ENCODE data around the gene CDX1.

Gene CDX1

DNA sequence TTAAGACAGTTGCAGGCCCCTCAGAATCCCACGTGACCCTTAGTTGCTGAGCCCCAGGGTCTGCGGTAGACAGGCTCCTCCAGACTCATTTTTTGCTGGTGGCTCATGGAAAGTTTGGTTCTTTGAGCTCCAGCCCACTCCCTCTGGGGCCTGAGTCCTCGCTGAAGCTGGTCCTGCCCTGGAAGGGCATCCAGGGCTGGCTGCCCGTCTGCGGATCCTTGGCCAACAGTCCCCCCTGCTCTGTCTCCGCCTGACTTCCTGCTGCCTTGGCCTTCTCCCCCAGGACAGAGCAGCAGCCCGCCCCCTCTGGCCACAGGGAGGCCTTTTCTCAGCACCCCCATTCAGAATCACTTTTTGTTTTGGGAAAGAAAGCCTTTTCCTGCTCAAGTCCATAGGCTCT is 47.7 kb downstream of the CDX1 start:
- no peak overlapping the region for H3K27ac ChIP-seq (ENCODE audit: insufficient read depth, low read length, poor library complexity, severe bottlenecking)
- H3K36me3 ChIP-seq (ENCODE audit: control insufficient read depth, insufficient read depth, low read length), result no peaks in the 10 kb centered on the region
- no peak for DNase-seq
- no peaks in the 10 kb centered on the region for H3K9me3 ChIP-seq (ENCODE audit: control insufficient read depth, low read length)
- H3K4me1 ChIP-seq (ENCODE audit: control insufficient read depth, insufficient read depth, low read length, poor library complexity, severe bottlenecking), result peaks cover 1% of the 10 kb centered on the region
- H3K4me3 ChIP-seq (ENCODE audit: insufficient read depth, low read depth, low read length, poor library complexity, severe bottlenecking), result no peak overlapping the region
- no peaks in the 10 kb centered on the region for H3K27me3 ChIP-seq (replicated peaks; ENCODE audit: control insufficient read depth, insufficient read depth, low read length, poor library complexity, severe bottlenecking)

DNA sequence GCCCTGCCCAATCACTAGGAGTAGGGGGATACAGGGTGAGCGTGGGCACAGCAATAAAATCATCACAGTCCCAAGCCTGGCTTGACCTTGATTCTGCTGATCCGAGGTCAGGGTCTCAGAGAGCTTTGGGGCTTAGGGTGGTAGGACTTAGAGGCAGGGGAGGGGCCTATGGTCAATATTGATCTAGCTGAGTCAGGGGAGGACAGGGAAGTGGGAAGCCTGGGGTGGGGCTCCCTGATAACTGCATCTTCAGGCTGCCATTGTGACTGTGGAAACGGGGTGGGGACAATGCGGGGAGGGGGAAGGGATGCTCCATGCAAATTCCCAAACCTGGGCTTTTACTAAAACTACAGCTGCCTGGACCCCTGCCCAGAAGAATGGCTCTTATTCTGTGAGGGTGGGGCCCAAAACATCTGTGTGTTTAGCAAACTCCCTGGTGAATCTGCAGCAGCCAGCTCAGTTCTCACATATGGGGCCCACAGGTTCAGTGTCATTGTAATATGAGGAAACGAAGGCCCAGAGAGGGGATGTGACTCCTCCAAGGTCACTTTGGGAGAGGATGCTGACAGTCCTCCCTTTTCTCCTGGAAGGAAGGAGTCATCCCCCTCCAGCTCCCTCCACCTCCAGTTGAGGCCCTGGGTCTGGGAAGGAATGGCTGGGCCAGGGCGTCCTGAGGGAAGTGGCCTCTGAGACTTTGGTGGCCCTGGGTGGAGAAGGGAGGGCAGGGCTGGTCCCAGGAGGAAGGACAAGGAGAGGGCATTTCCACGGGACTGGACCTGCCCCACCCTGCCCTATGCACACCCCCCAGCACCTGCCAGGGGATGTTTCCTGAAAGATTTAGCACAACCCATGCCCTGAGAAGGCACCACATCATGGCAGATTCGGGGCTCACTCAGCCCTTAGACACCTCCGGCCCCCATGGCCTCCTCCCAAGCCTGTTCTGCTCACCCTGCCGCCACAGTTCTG is 49.7 kb downstream of the CDX1 start:
- H3K36me3 ChIP-seq (ENCODE audit: control insufficient read depth, insufficient read depth, low read length), result no peaks in the 10 kb centered on the region
- no peaks in the 10 kb centered on the region for H3K4me1 ChIP-seq (ENCODE audit: control insufficient read depth, insufficient read depth, low read length, poor library complexity, severe bottlenecking)
- no peaks in the 10 kb centered on the region for H3K27me3 ChIP-seq (replicated peaks; ENCODE audit: control insufficient read depth, insufficient read depth, low read length, poor library complexity, severe bottlenecking)
- no peak for DNase-seq
- H3K9me3 ChIP-seq (ENCODE audit: control insufficient read depth, low read length), result no peaks in the 10 kb centered on the region
- no peak overlapping the region for H3K4me3 ChIP-seq (ENCODE audit: insufficient read depth, low read depth, low read length, poor library complexity, severe bottlenecking)
- H3K27ac ChIP-seq (ENCODE audit: insufficient read depth, low read length, poor library complexity, severe bottlenecking), result no peak overlapping the region

DNA sequence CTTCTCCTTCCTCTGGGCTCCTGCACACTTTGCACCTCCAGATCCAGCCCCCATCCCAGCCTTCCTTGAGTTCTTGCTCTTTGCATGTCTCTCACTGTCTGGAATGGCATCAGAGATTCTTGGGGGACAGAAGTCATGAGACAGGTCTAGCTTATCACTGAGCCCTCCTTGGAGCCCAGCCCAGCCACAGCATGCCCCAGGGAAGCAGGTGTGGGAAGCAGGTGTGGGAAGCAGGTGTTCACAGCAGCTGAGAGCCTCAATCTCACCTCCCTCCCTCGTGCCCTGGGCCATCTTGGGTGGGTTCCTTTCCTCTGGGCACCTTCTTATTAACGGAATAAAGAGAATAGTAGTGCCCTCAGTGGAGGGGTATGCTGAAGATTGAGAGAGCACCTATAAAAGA is 50.5 kb downstream of the CDX1 start:
- Histone ChIP-seq H3K9me3 (ENCODE audit: control insufficient read depth, low read length) (no peaks in the 10 kb centered on the region), H3K27me3 (replicated peaks; ENCODE audit: control insufficient read depth, insufficient read depth, low read length, poor library complexity, severe bottlenecking) (no peaks in the 10 kb centered on the region), H3K4me3 (ENCODE audit: insufficient read depth, low read depth, low read length, poor library complexity, severe bottlenecking) (no peak overlapping the region), H3K36me3 (ENCODE audit: control insufficient read depth, insufficient read depth, low read length) (no peaks in the 10 kb centered on the region), H3K27ac (ENCODE audit: insufficient read depth, low read length, poor library complexity, severe bottlenecking) (no peak overlapping the region), H3K4me1 (ENCODE audit: control insufficient read depth, insufficient read depth, low read length, poor library complexity, severe bottlenecking) (no peaks in the 10 kb centered on the region)
- DNase-seq, result no peak

DNA sequence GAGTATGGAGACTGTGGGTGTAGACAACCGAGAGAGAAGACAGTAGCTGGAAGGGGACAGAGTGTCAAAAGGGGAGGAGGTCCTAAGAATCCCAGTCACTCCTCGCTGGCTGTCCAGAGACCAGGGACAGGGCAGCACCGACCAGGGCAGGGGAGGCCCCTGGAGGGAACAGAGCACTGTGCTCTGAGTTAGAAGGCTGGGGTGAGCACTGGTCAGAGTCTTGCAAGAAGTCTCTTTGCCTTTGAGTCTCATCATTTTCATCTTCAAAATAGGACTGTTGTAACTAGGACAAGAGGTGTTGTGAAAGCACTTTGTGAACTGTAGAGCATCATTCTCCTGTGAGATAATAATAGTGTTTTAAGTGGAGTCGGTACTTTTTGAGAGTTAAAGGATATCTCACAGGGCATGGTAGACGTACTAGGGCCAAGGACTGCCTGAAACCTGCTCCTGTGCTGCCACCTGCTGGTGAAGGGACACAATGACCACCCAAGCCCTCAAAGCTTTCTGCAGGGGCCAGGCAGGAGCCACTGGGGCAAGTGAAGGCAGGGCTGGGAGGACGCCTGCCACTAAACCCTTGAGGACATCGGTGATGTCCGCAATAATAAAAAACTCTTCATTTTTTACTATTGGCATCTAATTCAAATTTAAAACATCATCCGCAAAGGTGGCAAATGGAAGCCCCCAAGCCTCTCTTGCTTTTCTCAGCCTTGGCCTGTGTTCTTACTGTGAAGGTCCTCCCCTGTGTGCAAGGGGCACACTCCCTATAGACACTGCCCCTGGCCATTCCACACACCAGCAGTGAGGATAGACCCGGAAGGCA is 51.5 kb downstream of the CDX1 start:
- no peak overlapping the region for H3K4me3 ChIP-seq (ENCODE audit: insufficient read depth, low read depth, low read length, poor library complexity, severe bottlenecking)
- DNase-seq, result peak; percentile 35 to 63 (median 56)
- no peaks in the 10 kb centered on the region for H3K36me3 ChIP-seq (ENCODE audit: control insufficient read depth, insufficient read depth, low read length)
- H3K27ac ChIP-seq (ENCODE audit: insufficient read depth, low read length, poor library complexity, severe bottlenecking), result no peak overlapping the region
- H3K9me3 ChIP-seq (ENCODE audit: control insufficient read depth, low read length), result no peaks in the 10 kb centered on the region
- no peaks in the 10 kb centered on the region for H3K4me1 ChIP-seq (ENCODE audit: control insufficient read depth, insufficient read depth, low read length, poor library complexity, severe bottlenecking)
- H3K27me3 ChIP-seq (replicated peaks; ENCODE audit: control insufficient read depth, insufficient read depth, low read length, poor library complexity, severe bottlenecking), result no peaks in the 10 kb centered on the region

DNA sequence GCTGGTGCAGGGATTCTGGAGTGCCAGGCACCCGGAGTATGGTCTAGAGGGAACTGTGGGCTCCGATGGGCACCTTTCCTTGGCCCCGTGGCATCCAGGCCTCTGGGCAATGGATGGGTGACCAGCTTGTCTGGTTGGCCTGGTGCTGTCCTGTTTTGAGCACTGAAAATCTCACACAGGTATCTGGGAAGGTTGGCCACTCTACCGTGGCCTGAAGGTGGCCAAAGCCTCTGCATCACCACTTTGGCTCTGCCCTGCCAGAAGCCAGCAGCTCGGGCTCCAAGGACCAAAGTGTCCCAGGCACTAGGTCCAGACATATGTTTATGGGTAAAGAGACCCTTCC is 52.1 kb downstream of the CDX1 start:
- Histone ChIP-seq H3K4me1 (ENCODE audit: control insufficient read depth, insufficient read depth, low read length, poor library complexity, severe bottlenecking) (no peaks in the 10 kb centered on the region), H3K4me3 (ENCODE audit: insufficient read depth, low read depth, low read length, poor library complexity, severe bottlenecking) (no peak overlapping the region), H3K27me3 (replicated peaks; ENCODE audit: control insufficient read depth, insufficient read depth, low read length, poor library complexity, severe bottlenecking) (no peaks in the 10 kb centered on the region), H3K36me3 (ENCODE audit: control insufficient read depth, insufficient read depth, low read length) (no peaks in the 10 kb centered on the region), H3K27ac (ENCODE audit: insufficient read depth, low read length, poor library complexity, severe bottlenecking) (no peak overlapping the region), H3K9me3 (ENCODE audit: control insufficient read depth, low read length) (no peaks in the 10 kb centered on the region)
- DNase-seq, result no peak

DNA sequence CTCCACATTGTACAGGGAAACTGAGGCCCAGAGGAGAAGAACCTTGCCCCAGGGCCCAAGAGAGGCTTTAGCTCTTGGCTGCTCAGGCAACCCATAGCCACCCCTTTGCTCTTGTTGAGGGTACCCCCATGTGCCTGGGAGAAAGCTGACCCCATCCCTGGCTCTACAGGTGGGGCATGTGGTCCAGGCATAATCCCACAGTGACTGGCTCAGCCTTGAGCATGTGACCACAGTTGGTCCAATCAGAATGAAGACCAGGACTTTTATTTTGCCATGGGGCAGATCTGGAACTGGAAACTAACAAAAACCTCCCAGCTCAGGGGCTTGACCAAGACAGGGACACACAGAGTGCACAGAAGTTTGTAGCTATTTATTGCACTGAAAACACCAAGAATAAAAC is 52.6 kb downstream of the CDX1 start:
- H3K4me3 ChIP-seq (ENCODE audit: insufficient read depth, low read depth, low read length, poor library complexity, severe bottlenecking), result no peak overlapping the region
- H3K27ac ChIP-seq (ENCODE audit: insufficient read depth, low read length, poor library complexity, severe bottlenecking), result no peak overlapping the region
- no peaks in the 10 kb centered on the region for H3K27me3 ChIP-seq (replicated peaks; ENCODE audit: control insufficient read depth, insufficient read depth, low read length, poor library complexity, severe bottlenecking)
- no peaks in the 10 kb centered on the region for H3K9me3 ChIP-seq (ENCODE audit: control insufficient read depth, low read length)
- no peaks in the 10 kb centered on the region for H3K36me3 ChIP-seq (ENCODE audit: control insufficient read depth, insufficient read depth, low read length)
- no peaks in the 10 kb centered on the region for H3K4me1 ChIP-seq (ENCODE audit: control insufficient read depth, insufficient read depth, low read length, poor library complexity, severe bottlenecking)
- DNase-seq, result no peak

DNA sequence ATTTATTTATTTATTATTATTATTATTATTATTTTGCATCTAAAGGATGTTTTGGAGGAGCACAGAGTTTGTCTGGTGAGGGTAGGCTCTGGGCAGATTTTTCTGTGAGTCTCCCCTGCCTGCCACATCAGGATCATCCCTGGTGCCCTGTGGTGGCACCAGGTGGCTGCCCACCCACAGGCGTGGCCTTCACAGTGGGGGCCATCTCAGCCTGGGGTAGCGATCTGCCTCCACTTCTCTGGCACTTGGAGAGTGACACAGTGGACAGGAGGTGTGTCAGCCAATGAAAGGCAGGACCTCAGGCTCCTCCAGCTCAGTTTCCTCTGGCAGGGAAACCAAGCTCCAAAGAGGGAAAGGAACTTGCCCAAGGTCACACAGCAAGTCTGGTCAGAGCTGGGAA is 53.3 kb downstream of the CDX1 start:
- H3K27ac ChIP-seq (ENCODE audit: insufficient read depth, low read length, poor library complexity, severe bottlenecking), result no peak overlapping the region
- no peaks in the 10 kb centered on the region for H3K27me3 ChIP-seq (replicated peaks; ENCODE audit: control insufficient read depth, insufficient read depth, low read length, poor library complexity, severe bottlenecking)
- H3K4me1 ChIP-seq (ENCODE audit: control insufficient read depth, insufficient read depth, low read length, poor library complexity, severe bottlenecking), result no peaks in the 10 kb centered on the region
- H3K4me3 ChIP-seq (ENCODE audit: insufficient read depth, low read depth, low read length, poor library complexity, severe bottlenecking), result no peak overlapping the region
- no peak for DNase-seq
- H3K36me3 ChIP-seq (ENCODE audit: control insufficient read depth, insufficient read depth, low read length), result no peaks in the 10 kb centered on the region
- no peaks in the 10 kb centered on the region for H3K9me3 ChIP-seq (ENCODE audit: control insufficient read depth, low read length)

DNA sequence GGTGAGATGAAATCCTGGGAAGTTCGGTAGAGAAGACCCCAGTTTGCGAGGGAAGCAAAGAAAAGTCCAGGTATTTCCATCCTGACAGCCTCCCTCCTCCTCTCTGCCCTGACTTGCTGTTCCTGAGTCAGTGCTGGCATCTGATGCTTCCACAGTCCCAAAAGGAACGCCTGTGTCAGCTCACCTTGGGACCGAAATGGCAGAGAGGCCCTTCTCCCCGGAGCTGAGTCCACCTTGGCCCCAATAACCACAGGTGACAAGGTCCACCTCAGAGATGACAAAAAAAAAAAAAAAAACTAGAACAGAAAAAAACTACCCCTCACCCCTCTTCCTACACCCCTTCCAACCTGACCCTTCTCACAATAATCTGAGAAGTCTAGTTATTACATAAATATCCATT is 54.9 kb downstream of the CDX1 start:
- H3K36me3 ChIP-seq (ENCODE audit: control insufficient read depth, insufficient read depth, low read length), result no peaks in the 10 kb centered on the region

DNA sequence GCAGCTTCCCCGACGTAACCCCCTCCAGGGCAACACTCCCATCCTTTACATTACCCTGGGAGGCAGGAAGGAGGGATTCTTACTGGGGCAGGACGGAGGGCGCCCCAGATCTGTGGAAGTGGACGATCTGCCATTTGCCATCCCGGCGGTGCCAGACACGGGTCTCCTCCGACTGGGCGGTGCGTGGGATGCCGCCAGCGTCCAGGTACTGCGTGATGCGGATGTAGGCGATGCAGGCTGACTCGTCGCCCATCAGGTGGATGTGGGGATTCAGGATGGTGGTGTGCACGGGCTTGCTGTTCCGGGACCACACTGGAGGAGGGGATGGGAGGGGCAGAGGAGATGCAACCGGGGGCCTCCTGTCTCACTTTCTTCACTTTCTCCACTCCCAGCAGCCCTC is 56.3 kb downstream of the CDX1 start:
- H3K27ac ChIP-seq (ENCODE audit: insufficient read depth, low read length, poor library complexity, severe bottlenecking), result no peak overlapping the region
- H3K9me3 ChIP-seq (ENCODE audit: control insufficient read depth, low read length), result no peaks in the 10 kb centered on the region
- no peaks in the 10 kb centered on the region for H3K27me3 ChIP-seq (replicated peaks; ENCODE audit: control insufficient read depth, insufficient read depth, low read length, poor library complexity, severe bottlenecking)
- no peaks in the 10 kb centered on the region for H3K36me3 ChIP-seq (ENCODE audit: control insufficient read depth, insufficient read depth, low read length)
- H3K4me1 ChIP-seq (ENCODE audit: control insufficient read depth, insufficient read depth, low read length, poor library complexity, severe bottlenecking), result no peaks in the 10 kb centered on the region
- DNase-seq, result no peak
- H3K4me3 ChIP-seq (ENCODE audit: insufficient read depth, low read depth, low read length, poor library complexity, severe bottlenecking), result no peak overlapping the region

More for the DNA sequence above, 54.9 kb downstream of the CDX1 start:
- Histone ChIP-seq H3K9me3 (ENCODE audit: control insufficient read depth, low read length) (no peaks in the 10 kb centered on the region), H3K27me3 (replicated peaks; ENCODE audit: control insufficient read depth, insufficient read depth, low read length, poor library complexity, severe bottlenecking) (no peaks in the 10 kb centered on the region), H3K4me3 (ENCODE audit: insufficient read depth, low read depth, low read length, poor library complexity, severe bottlenecking) (no peak overlapping the region), H3K4me1 (ENCODE audit: control insufficient read depth, insufficient read depth, low read length, poor library complexity, severe bottlenecking) (no peaks in the 10 kb centered on the region), H3K27ac (ENCODE audit: insufficient read depth, low read length, poor library complexity, severe bottlenecking) (no peak overlapping the region)
- DNase-seq, result no peak

DNA sequence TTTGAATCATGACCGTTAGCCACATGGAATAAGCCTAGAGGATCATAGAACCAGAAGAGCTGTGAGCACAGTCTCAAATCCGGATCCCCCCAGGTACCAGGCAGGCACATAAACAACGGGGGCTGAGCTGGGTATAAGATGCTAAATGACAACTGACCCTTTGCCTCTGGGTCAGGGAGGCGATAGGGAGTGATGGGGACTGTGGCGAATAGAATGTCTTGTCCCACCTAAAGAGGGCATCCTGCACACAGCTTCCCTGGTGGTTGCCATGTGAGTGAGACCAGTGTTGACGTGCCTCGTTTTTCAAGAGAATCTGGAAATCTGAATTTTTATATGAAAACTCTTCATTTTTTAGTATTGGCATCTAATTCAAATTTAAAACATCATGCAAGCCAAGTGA is 56.9 kb downstream of the CDX1 start:
- DNase-seq, result no peak
- no peak overlapping the region for H3K4me3 ChIP-seq (ENCODE audit: insufficient read depth, low read depth, low read length, poor library complexity, severe bottlenecking)
- H3K4me1 ChIP-seq (ENCODE audit: control insufficient read depth, insufficient read depth, low read length, poor library complexity, severe bottlenecking), result no peaks in the 10 kb centered on the region
- no peaks in the 10 kb centered on the region for H3K27me3 ChIP-seq (replicated peaks; ENCODE audit: control insufficient read depth, insufficient read depth, low read length, poor library complexity, severe bottlenecking)
- H3K9me3 ChIP-seq (ENCODE audit: control insufficient read depth, low read length), result no peaks in the 10 kb centered on the region
- no peak overlapping the region for H3K27ac ChIP-seq (ENCODE audit: insufficient read depth, low read length, poor library complexity, severe bottlenecking)
- H3K36me3 ChIP-seq (ENCODE audit: control insufficient read depth, insufficient read depth, low read length), result no peaks in the 10 kb centered on the region

Measured in effector memory CD4-positive, alpha-beta T cell (primary cell).